ENCODE data around the gene SGCD.

The SGCD gene

DNA sequence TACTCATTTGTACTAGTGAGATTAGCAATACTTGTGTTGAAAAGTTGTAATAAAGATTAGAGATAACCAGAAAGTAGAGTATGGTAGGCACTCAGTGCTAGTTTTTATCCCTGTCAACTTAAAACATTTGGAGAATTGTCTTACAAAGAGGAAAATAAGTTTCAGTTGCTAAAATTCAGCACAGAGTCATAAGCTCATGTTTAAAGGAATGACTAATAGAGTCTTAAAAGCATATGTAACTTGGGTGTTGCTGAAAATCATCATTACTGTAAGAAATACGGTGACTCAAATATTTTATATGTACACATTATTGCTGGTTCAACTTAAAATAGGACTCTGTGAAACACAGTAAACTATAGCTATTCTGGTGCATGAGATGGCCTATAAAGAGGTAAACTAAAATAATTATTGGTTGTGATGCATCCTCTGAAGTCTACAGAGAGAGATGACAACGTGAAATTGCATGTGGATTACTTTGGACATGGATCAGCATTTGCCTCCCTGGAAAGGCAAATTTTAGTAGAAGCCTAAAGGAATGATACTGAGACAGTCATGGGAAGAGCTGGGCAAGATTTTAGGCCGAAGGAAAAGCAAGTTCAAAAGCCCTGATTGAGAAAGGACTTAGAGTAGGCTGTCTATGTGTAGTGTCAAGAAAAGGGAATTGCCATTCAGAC, 34.6 kb downstream of the SGCD start:
- no peak for ATAC-seq
- DNase-seq: no peak

GRCh38 chr5:156363861-156364260, 36.9 kb downstream of the SGCD start:
- ATAC-seq: no peak

DNA sequence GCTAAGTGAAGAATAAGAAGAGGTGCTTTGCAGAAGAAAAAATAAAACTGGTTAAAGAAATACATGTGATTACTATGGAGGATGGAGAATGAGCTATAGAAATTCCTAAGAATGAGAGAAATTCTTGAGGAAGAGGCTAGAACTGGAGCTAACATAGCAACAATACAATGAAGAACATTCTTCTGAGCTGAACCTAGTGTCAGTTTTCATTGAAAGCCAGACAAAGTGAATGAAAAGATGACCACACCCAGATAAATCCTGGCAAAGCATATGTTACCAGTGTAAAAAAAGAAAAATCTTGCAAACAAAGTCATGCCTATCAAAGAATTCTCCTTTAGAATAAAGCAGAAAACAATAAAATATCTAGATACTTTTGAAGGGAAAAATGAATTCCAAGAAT, 39.6 kb downstream of the SGCD start:
- ATAC-seq (no peak), DNase-seq (no peak)

More at GRCh38 chr5:156363861-156364260, 36.9 kb downstream of the SGCD start:
- no peak for DNase-seq

DNA sequence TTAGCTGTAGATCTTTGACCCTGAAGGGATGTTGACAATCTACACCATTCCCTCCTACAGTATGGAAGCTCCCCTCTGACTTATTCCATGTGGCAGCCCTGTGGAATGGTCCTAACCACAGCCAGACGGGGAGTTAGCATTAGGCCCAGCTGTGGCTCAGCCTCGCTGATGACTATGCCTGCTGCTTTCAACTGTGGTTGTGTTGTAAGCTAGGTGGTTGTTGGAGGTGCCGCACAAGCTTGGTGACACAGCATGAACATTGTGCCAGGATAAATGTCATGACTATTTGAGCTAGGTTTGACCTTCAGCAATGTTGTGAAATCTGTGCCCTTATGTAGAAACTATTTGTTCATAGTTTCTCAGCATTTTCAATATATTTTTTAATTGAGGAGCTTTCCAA, 40.6 kb downstream of the SGCD start:
- ATAC-seq: no peak
- no peak for DNase-seq

DNA sequence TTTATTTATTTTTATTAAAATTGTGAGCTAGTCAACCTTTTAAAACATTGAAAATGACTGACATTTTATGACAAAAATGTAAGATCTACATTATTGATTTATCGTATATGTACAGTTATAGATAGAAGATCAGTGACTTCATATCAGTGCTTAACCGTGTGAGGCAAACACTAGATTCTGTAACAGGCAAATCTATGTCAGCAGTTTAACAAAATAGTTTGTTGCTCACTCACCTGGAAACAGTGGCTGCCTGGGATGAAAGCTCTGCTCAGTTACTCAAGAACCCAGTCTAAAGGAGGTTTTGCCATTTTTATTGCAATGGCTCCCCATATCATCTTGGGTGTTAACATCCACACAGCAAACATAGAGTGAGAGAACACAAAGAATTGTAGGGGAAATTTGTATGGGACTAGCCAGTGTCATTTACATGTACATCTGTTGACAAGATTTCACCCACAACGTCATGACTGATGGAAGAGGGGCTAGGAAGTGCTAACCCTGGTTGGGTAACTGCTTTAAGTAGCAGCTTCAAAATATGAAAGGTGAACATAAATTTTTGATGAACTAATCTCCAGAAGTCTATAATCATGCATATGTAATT, 49.0 kb downstream of the SGCD start:
- no peak for ATAC-seq
- no peak for DNase-seq

DNA sequence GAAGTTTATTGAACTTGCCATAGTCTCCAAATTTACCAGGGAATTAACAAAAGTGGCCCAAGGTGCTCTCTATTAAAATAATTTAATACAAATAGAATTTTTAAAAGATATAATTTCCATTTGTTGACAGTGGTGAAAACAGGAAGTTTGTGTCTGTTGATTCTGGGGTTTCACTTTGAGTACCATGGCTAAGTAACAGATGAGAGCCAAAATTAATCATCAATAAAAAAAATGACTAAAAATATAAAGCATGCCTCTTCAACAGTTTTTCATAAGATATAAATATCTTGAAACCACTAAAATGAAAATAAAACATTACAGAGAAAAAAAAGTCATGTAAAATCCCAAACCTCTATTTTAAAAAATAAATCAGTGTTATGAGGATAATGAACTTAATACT, 49.8 kb downstream of the SGCD start:
- ATAC-seq: no peak
- DNase-seq: no peak

DNA sequence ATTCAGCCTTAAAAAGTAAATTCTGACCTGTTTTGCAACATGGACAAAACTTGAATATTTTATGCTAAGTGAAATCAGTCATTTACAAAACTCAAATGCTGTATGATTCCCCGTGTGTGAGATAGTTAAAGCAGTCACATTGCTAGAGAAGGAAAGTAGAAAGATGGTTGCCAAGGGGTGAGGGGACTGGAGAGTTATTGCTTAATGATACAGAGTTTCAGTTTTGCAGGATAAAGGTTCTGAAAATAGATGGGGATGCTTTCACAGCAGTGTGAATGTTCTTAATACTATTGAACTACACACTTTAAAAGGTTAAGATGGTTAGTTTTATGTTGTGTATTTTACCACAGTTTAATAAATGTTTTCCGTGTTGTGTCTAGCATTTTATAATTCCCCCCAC, 51.2 kb downstream of the SGCD start:
- DNase-seq (no peak), ATAC-seq (no peak)

- no peak for ATAC-seq
- DNase-seq: no peak
These were observed 52.2 kb downstream of the SGCD start for GRCh38 chr5:156379206-156379605.

- DNase-seq (no peak), ATAC-seq (no peak)
These were observed 53.9 kb downstream of the SGCD start for GRCh38 chr5:156380848-156381247.

DNA sequence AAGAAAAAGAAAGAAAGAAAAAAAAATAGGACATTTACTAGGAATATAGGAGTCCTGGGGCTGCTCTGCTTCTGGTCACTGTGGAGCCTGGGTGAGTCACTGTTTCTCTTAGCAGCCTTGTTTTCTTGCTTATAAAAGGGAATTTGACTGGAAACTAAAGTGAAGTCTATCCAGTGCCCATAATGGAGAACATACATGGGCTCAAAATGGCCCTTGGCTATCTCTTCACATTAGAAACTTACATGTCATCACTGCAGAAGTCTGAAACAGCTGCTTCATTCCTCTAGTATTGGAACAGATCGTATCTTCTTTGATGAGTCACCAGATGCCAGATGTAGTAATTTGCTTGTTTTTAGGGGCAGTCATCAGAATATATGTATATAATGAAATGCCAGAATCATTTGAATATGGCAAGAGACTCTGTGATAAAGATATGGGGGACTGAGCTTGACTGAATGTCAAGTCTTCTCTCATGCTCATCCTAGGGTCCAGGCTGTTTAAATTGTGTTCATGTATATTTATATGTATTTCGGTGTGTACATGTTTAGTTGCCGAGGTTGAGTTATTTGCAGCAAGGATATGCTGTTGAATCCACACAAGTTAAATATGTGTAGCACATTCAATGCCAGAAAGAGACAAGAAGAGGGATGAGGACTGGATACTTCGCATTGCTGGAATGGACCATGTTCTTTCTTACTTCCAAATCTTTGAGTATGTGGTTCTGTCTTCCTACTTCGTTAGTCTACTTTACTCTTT, 56.7 kb downstream of the SGCD start:
- ATAC-seq (no peak), DNase-seq (no peak)

GRCh38 chr5:156385416-156385815, 58.5 kb downstream of the SGCD start:
- ATAC-seq (no peak), DNase-seq (no peak)

DNA sequence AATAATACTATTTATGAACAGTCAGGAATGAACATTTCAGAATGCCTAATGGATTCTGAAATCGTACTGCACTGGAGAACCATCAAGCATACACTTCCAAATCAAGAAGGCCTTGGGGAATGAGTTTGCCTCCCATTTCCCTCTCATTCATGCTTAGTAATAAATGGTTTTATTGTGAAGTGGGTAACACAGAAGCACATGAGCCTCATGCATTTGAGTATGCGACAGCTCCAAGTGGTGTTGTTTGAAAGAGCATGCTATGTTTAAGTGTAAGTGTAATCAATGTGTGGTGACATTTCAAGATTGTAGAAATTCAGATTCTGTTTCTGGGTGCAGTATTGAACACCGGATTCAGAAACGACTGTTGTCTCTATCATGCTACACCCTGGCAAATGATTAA, 60.0 kb downstream of the SGCD start:
- DNase-seq: no peak
- ATAC-seq: no peak

DNA sequence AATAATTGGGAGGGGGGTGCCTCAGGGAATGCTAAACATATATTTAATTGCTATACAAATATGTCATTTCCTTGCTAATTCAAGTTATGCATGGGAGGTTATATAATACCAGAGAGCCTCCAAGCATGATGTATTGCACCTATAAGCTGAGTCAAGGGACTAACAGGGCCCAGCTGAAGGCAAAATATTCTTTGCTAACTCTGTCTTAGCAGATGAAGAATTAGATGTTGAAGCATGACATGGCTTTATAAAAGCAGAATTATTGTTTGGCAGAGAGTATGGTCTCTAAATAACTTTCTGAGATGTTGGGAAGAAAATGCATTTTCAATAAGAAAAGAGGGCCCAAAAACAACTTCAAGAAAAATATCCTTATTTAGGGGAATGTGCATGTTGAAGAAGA, 60.4 kb downstream of the SGCD start:
- ATAC-seq: no peak
- DNase-seq: no peak

GRCh38 chr5:156388233-156388632, 61.3 kb downstream of the SGCD start:
- DNase-seq: no peak
- ATAC-seq: no peak

DNA sequence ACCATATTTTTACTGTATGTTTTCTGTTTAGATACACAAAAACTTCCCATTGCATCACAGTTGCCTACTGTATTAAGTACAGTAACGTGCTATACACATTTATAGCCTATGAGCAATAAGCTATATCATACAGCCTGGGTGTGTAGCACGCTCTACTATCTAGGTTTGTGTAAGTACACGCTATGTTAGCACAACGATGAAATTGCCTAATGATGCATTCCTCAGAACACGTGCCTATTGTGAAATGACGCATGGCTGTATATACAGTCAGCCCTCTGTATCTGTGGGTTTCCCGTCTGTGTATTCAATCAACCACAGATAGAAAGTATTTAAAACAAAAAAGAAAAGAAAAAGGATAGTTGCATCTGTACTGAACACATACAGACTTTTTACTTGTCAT, 64.2 kb downstream of the SGCD start:
- DNase-seq: no peak
- no peak for ATAC-seq

- DNase-seq (no peak), ATAC-seq (no peak)
These were observed 67.0 kb downstream of the SGCD start for GRCh38 chr5:156393980-156394379.

DNA sequence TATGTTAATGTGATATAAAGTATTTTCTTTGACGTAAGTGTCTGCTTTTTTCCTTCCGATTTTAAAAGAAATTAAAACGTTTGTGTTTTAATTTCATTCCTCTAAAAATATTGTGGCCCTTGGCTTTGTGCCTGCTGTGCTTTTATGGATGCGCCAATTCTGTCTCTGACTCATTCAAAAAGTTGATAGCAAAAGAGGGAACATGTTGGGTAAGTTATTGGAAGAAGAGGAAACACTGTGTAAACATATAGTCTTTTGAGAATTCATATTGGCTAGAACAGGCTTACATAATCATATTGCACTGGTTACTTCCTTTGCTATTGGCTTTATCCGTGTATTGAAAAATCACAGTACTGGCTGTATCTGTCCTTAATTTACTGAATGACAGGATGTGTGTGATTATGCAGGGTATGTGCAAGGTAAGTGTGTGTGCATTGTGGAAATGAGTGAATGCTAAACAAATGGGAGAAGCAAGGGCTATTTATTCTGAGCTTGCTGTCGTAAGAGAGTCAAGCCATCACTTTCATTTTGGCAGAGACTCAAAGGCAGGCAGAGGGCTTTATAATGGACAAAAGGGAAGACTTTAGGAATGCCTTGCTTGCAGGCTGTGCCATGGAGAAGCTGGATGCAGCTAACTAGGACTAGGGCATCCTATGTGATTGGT, 67.8 kb downstream of the SGCD start:
- DNase-seq (no peak), ATAC-seq (no peak)

DNA sequence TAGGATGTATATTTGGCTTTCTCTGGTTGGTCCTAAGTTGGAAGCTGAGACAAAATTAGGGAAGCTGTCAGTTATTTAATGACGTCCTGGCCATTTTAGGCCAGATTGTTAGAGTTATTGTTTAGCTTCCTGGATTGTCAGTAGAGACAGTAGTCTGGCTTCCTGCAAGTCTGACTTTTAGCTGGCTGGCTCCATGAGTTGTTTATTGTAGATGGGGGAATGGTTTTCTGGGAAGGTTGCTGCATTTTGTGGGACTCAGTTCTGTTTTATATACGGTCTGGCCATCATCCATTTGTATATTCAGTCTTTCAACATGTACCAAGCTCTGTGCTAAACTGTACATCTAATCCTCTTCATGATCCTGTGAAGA, 68.3 kb downstream of the SGCD start:
- DNase-seq (no peak), ATAC-seq (no peak)

DNA sequence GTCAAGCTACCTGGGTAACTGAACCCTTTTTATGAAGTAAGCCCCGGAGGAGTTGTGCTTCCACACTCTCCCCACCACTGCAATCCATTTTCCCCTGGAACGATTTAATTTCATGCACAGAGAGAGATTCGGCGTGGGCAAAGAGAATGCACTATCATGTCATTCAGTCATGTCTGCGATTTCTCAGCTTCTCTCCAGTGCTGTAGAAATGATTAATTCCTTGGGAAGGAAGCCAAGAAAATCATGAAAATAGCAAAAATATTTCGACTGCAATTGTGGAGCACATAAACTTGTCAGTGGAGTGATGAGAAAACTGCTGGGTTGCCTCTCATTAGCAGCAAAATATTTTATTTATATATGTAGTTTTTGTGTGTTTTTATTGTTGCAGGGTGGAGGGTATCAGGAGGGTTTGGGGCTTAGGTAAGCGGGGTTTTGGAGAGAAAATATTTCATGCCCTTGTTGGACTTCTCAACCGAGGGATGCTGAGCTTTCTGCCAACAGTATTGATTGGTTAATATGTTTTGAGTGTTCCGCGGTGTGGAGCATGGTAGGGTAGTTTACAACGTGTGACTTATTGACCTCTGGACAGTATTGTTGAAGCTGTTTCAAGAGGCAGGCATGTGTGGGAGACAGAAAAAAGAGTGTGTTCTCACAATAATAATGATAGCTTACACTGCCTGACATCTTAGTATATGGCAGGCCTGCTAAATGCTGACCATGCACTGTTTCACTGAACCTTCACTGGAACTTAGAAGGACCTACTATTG, 69.3 kb downstream of the SGCD start:
- DNase-seq (no peak), ATAC-seq (no peak)

GRCh38 chr5:156396830-156397081, 69.8 kb downstream of the SGCD start:
- ATAC-seq (no peak), DNase-seq (no peak)

- DNase-seq (no peak), ATAC-seq (no peak)
These were observed 72.4 kb downstream of the SGCD start for GRCh38 chr5:156399323-156399722.

DNA sequence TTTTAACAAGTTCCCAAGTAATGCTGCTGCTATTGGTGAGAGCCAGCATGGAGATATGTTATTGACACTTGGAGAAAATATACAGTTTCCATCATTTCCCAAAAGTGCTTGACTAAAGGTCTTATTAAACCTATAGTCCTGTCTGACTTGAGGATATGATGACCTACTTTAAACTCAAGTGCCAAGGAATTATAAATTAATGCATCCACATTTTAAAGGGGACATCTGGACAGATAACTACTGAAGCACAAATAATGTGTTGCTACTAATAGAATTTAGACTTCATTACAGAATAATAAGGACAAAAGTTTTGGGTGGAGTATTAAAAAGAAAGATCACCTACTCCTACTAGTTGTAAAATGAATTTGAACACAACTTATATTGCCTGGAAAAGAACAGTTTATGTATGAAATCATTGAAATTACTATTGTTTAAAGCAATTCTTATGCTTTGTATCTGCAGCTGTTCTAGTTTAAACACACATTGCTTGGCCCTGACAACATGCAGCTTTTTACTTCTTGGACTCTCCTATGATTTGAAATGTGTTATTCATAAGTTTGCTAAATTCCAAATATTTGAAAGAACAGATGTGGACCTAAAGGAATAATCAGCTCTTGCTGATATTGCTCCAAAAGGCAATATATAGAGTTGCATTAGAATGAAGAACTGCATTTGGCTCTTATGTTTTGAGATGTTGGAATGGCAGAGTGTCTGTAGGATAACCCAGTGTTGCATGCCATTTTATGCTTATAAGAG, 73.4 kb downstream of the SGCD start:
- ATAC-seq (no peak), DNase-seq (no peak)
